Keratinocyte (primary cell): ENCODE measurements around the gene UCKL1. TPM values are rescaled to one million over a fixed set of nuclear protein-coding genes. Genes with fewer than 3 reads are reported as not detected.

Source experiments
- DNase-seq: peaks from one replicate; pipeline ENCODE4 v3.0.0-alpha.2; 2011; ENCODE audit warnings: low read depth, missing footprints, low spot score
- FAIRE-seq: peaks from 2 replicates; lab custom pipeline; 2011; peaks lifted over from hg19 to GRCh38; lab: Jason Lieb, UNC
- H2AFZ ChIP-seq: 2 replicates; pipeline ENCODE4 v1.6.0; 2012; ENCODE audit warnings: low read length, control low read depth, inconsistent platforms; ENCODE audit not compliant: control insufficient read depth
- H3K27ac ChIP-seq: 2 replicates; pipeline ENCODE4 v1.5.1; 2011; ENCODE audit warnings: low read length; ENCODE audit not compliant: control insufficient read depth, insufficient read depth
- H3K27me3 ChIP-seq: 3 replicates; pipeline ENCODE4 v1.6.0; 2011; ENCODE audit warnings: low read length; ENCODE audit not compliant: control insufficient read depth, insufficient read depth; ENCODE audit errors: extremely low read depth
- H3K36me3 ChIP-seq, 2 experiments: 2 replicates in 1 of 2; 3 replicates in 1 of 2; pipeline ENCODE4 v1.5.1; 2011; ENCODE audit warnings: low read length in 2 of 2, mild to moderate bottlenecking in 1 of 2; ENCODE audit not compliant: control insufficient read depth in 2 of 2, insufficient read depth in 2 of 2; ENCODE audit errors: extremely low read depth in 1 of 2
- H3K4me1 ChIP-seq: 3 replicates; pipeline ENCODE4 v1.5.1; 2011; ENCODE audit warnings: low read length; ENCODE audit not compliant: control insufficient read depth, insufficient read depth; ENCODE audit errors: extremely low read depth
- H3K4me2 ChIP-seq: 3 replicates; pipeline ENCODE4 v1.6.0; 2011; ENCODE audit warnings: low read depth, low read length; ENCODE audit not compliant: control insufficient read depth, insufficient read depth; ENCODE audit errors: extremely low read depth
- H3K4me3 ChIP-seq, 3 experiments: fragments of 200-600 bp in 1 of 3; sonication (generic) in 1 of 3; 2 replicates in 2 of 3; 3 replicates in 1 of 3; pipeline ENCODE4 v1.5.1; 2011 to 2016; ENCODE audit warnings: low read length in 3 of 3, mild to moderate bottlenecking in 3 of 3, control low read depth in 2 of 3, inconsistent platforms in 1 of 3, low read depth in 1 of 3, mixed read lengths in 1 of 3, mixed run types in 1 of 3, moderate library complexity in 1 of 3; ENCODE audit not compliant: control insufficient read depth in 2 of 3, insufficient read depth in 2 of 3; ENCODE audit errors: extremely low read depth in 1 of 3
- H3K79me2 ChIP-seq: 2 replicates; pipeline ENCODE4 v1.6.0; 2012; ENCODE audit warnings: low read length; ENCODE audit not compliant: control insufficient read depth, insufficient read depth
- H3K9ac ChIP-seq: 3 replicates; pipeline ENCODE4 v1.6.0; 2011; ENCODE audit warnings: low read length; ENCODE audit not compliant: control insufficient read depth, insufficient read depth; ENCODE audit errors: extremely low read depth
- H3K9me1 ChIP-seq: 3 replicates; pipeline ENCODE4 v1.6.0; 2011; ENCODE audit warnings: low read length; ENCODE audit not compliant: control insufficient read depth, insufficient read depth; ENCODE audit errors: extremely low read depth
- H3K9me3 ChIP-seq: 2 replicates; pipeline ENCODE4 v1.5.1; 2012; ENCODE audit warnings: low read depth, low read length; ENCODE audit not compliant: control insufficient read depth
- H4K20me1 ChIP-seq: 3 replicates; pipeline ENCODE4 v1.6.0; 2011; ENCODE audit warnings: low read length; ENCODE audit not compliant: control insufficient read depth, insufficient read depth; ENCODE audit errors: extremely low read depth
- EZH2 ChIP-seq: IDR thresholded peaks from one replicate; pipeline ENCODE4 v1.6.1; 2012; ENCODE audit warnings: inconsistent platforms, mild to moderate bottlenecking, low read length, moderate library complexity
- dilution Hi-C: fragments of 300-500 bp; cut with MboI; formaldehyde crosslinking; loops from one replicate; pipeline ENCODE4 v1.7.0; 2020; ENCODE audit warnings: low sequenced_read_pairs; ENCODE audit not compliant: extremely low pct_ligation_motif_present
- polyA plus RNA-seq, 5 experiments: library from polyadenylated mRNA; depleted of rRNA in 3 of 5; stranded (reverse) in 3 of 5; stranded (forward) in 1 of 5; unstranded in 1 of 5; fragments of >200 nt; gene quantifications; 1 replicate in 1 of 5; 2 replicates in 3 of 5; 3 replicates in 1 of 5; pipeline versions ENCODE4 v1.2.1 to v1.2.3, GENCODE V29; 2011 to 2012; ENCODE audit warnings: missing spikeins in 2 of 5, low read depth in 1 of 5, low replicate concordance in 1 of 5
- TF ChIP-seq, protein P1 (sequence below), 3 experiments: IDR thresholded peaks in 1 of 3; conservative IDR thresholded peaks in 1 of 3; optimal IDR thresholded peaks in 1 of 3; 2 replicates in 2 of 3; 3 replicates in 1 of 3; pipeline versions ENCODE3 to v1.5.1; 2011; ENCODE audit warnings: low read length in 3 of 3, mild to moderate bottlenecking in 3 of 3, moderate library complexity in 2 of 3, control low read depth in 1 of 3, inconsistent platforms in 1 of 3; ENCODE audit not compliant: insufficient read depth in 2 of 3; ENCODE audit errors: extremely low read depth in 1 of 3

UCKL1 gene
- polyA plus RNA-seq, 1 donor (not counting 4 experiments of a cell fraction or from before 2014, with no cell fraction given): 24.1 TPM

- H3K36me3 ChIP-seq: peaks cover 43 to 50% of the 10 kb centered on the region in 2 experiments
- FAIRE-seq: no peak
- no peak overlapping the region for H3K4me2 ChIP-seq
- dilution Hi-C loops: no loop called here
- peaks cover 15% of the 10 kb centered on the region for H4K20me1 ChIP-seq
- no peak for DNase-seq
- H3K79me2 ChIP-seq: peaks cover 58% of the 10 kb centered on the region
- no peak overlapping the region for H3K9ac ChIP-seq
- no peak overlapping the region for H3K4me3 ChIP-seq
- no peaks in the 10 kb centered on the region for H3K9me3 ChIP-seq
- H2AFZ ChIP-seq: no peak overlapping the region
- H3K27ac ChIP-seq: no peak overlapping the region
- TF ChIP-seq, protein P1, sequence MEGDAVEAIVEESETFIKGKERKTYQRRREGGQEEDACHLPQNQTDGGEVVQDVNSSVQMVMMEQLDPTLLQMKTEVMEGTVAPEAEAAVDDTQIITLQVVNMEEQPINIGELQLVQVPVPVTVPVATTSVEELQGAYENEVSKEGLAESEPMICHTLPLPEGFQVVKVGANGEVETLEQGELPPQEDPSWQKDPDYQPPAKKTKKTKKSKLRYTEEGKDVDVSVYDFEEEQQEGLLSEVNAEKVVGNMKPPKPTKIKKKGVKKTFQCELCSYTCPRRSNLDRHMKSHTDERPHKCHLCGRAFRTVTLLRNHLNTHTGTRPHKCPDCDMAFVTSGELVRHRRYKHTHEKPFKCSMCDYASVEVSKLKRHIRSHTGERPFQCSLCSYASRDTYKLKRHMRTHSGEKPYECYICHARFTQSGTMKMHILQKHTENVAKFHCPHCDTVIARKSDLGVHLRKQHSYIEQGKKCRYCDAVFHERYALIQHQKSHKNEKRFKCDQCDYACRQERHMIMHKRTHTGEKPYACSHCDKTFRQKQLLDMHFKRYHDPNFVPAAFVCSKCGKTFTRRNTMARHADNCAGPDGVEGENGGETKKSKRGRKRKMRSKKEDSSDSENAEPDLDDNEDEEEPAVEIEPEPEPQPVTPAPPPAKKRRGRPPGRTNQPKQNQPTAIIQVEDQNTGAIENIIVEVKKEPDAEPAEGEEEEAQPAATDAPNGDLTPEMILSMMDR (optimal IDR thresholded peaks at IDR 0.05 in 1 of 3, IDR thresholded peaks at IDR 0.05 in 1 of 3, conservative IDR thresholded peaks at IDR 0.05 in 1 of 3; ENCODE audit: extremely low read depth in 1 of 3, insufficient read depth in 2 of 3, low read length in 3 of 3): peak in 2 of 3 experiments; percentile 9 to 31
- TF ChIP-seq EZH2: no peak
- no peaks in the 10 kb centered on the region for H3K27me3 ChIP-seq
- no peaks in the 10 kb centered on the region for H3K9me1 ChIP-seq
- no peaks in the 10 kb centered on the region for H3K4me1 ChIP-seq
Measured at GRCh38 chr20:63934271-63935068, 21.7 kb downstream of the UCKL1 start.

- Histone ChIP-seq H3K9ac (no peak overlapping the region), H3K36me3 (peaks cover 50 to 55% of the 10 kb centered on the region in 2 experiments), H3K4me2 (no peak overlapping the region), H3K9me3 (no peaks in the 10 kb centered on the region), H2AFZ (no peak overlapping the region), H3K79me2 (peaks cover 58% of the 10 kb centered on the region), H3K9me1 (no peaks in the 10 kb centered on the region), H3K27me3 (no peaks in the 10 kb centered on the region), H3K27ac (no peak overlapping the region), H3K4me3 (no peak overlapping the region), H4K20me1 (peaks cover 15% of the 10 kb centered on the region), H3K4me1 (no peaks in the 10 kb centered on the region)
- dilution Hi-C loops: no loop called here
- no peak for FAIRE-seq
- DNase-seq: no peak
- TF ChIP-seq EZH2: no peak
- TF ChIP-seq, protein P1 (optimal IDR thresholded peaks at IDR 0.05 in 1 of 3, IDR thresholded peaks at IDR 0.05 in 1 of 3, conservative IDR thresholded peaks at IDR 0.05 in 1 of 3; ENCODE audit: extremely low read depth in 1 of 3, insufficient read depth in 2 of 3, low read length in 3 of 3): no peak
Measured at GRCh38 chr20:63933646-63934045, 22.6 kb downstream of the UCKL1 start.
